ENCODE data around the gene TMEFF2.

The TMEFF2 gene

GRCh38 chr2:191957996-191958860 lies 236.5 kb downstream of the TMEFF2 start:
- DNase-seq, result no peak

GRCh38 chr2:191954451-191954850 lies 240.3 kb downstream of the TMEFF2 start:
- DNase-seq, result no peak

- no peak for DNase-seq
Measured at GRCh38 chr2:191952515-191953270, 242.0 kb downstream of the TMEFF2 start.

GRCh38 chr2:191951832-191952231 lies 242.9 kb downstream of the TMEFF2 start:
- no peak for DNase-seq

- no peak for DNase-seq
Measured at GRCh38 chr2:191951376-191951775, 243.4 kb downstream of the TMEFF2 start.

- no peak for DNase-seq
Measured at GRCh38 chr2:191950132-191950874, 244.4 kb downstream of the TMEFF2 start.

GRCh38 chr2:191947235-191947634 lies 247.5 kb downstream of the TMEFF2 start:
- DNase-seq, result no peak

GRCh38 chr2:191946471-191947182 lies 248.1 kb downstream of the TMEFF2 start:
- DNase-seq, result no peak

GRCh38 chr2:191945623-191946022 lies 249.1 kb downstream of the TMEFF2 start:
- no peak for DNase-seq

- DNase-seq, result no peak
Measured at GRCh38 chr2:191942739-191943103, 252.0 kb downstream of the TMEFF2 start.

- DNase-seq, result no peak
Measured at GRCh38 chr2:191942090-191942738, 252.5 kb downstream of the TMEFF2 start.

- DNase-seq, result no peak
Measured at GRCh38 chr2:191941376-191941929, 253.3 kb downstream of the TMEFF2 start.

GRCh38 chr2:191938779-191939178 lies 256.0 kb downstream of the TMEFF2 start:
- no peak for DNase-seq

GRCh38 chr2:191936882-191937405 lies 257.8 kb downstream of the TMEFF2 start:
- no peak for DNase-seq

- DNase-seq, result no peak
Measured at GRCh38 chr2:191935247-191935646, 259.5 kb downstream of the TMEFF2 start.

GRCh38 chr2:191933307-191934105 lies 261.2 kb downstream of the TMEFF2 start:
- DNase-seq, result no peak

GRCh38 chr2:191932286-191932685 lies 262.4 kb downstream of the TMEFF2 start:
- no peak for DNase-seq

- no peak for DNase-seq
Measured at GRCh38 chr2:191931329-191931728, 263.4 kb downstream of the TMEFF2 start.

- DNase-seq, result no peak
Measured at GRCh38 chr2:191930205-191930604, 264.5 kb downstream of the TMEFF2 start.

- no peak for DNase-seq
Measured at GRCh38 chr2:191929288-191929687, 265.4 kb downstream of the TMEFF2 start.

GRCh38 chr2:191927991-191928390 lies 266.7 kb downstream of the TMEFF2 start:
- no peak for DNase-seq

All from activated naive CD4-positive, alpha-beta T cell (primary cell).